ENCODE data around the gene C1orf174.
A peak's percentile ranks its signal among the peaks of the same experiment; 100 is the strongest.

C1orf174 gene

GRCh38 chr1:3908886-3909517 is 8.9 kb upstream of the C1orf174 start:
- DNase-seq, result no peak

- no peak for DNase-seq
Measured at GRCh38 chr1:3907621-3908165, 7.6 kb upstream of the C1orf174 start.

- DNase-seq, result peak; percentile 25
Measured at GRCh38 chr1:3907031-3907534, 7.0 kb upstream of the C1orf174 start.

GRCh38 chr1:3906672-3907020 is 6.6 kb upstream of the C1orf174 start:
- DNase-seq, result no peak

GRCh38 chr1:3905953-3906671 is 6.0 kb upstream of the C1orf174 start:
- no peak for DNase-seq

- no peak for DNase-seq
Measured at GRCh38 chr1:3905266-3905952, 5.3 kb upstream of the C1orf174 start.

GRCh38 chr1:3904843-3905185 is 4.7 kb upstream of the C1orf174 start:
- no peak for DNase-seq

GRCh38 chr1:3904006-3904842 is 4.2 kb upstream of the C1orf174 start:
- DNase-seq, result no peak

GRCh38 chr1:3903141-3904005 is 3.3 kb upstream of the C1orf174 start:
- no peak for DNase-seq

GRCh38 chr1:3902571-3903091 is 2.6 kb upstream of the C1orf174 start:
- no peak for DNase-seq

GRCh38 chr1:3902111-3902511 is 2.0 kb upstream of the C1orf174 start:
- DNase-seq, result no peak

- DNase-seq, result peak; percentile 99
Measured at GRCh38 chr1:3900969-3901529, 977 bp upstream of the C1orf174 start.

- no peak for DNase-seq
Measured at GRCh38 chr1:3899754-3900149, 320 bp downstream of the C1orf174 start.

- peak; percentile 60 for DNase-seq
Measured at GRCh38 chr1:3898994-3899753, 898 bp downstream of the C1orf174 start.

GRCh38 chr1:3898475-3898735 is 1.7 kb downstream of the C1orf174 start:
- no peak for DNase-seq

GRCh38 chr1:3896396-3897000 is 3.6 kb downstream of the C1orf174 start:
- no peak for DNase-seq

GRCh38 chr1:3895951-3896325 is 4.1 kb downstream of the C1orf174 start:
- DNase-seq, result no peak

GRCh38 chr1:3895279-3895950 is 4.7 kb downstream of the C1orf174 start:
- DNase-seq, result no peak

GRCh38 chr1:3894626-3895278 is 5.3 kb downstream of the C1orf174 start:
- DNase-seq, result no peak

All from RPMI8226 (cell line).